Prostate gland (tissue), 2 donors: Measurements from ENCODE around the gene CPLX1. TPM values are rescaled to one million over a fixed set of nuclear protein-coding genes. Genes with fewer than 3 reads are reported as not detected.

Experiments used
- DNase-seq: peaks from one replicate; pipeline ENCODE4 v3.0.0-alpha.2; 2019; ENCODE audit warnings: low spot score
- H3K27ac ChIP-seq, 2 donors: fragments of 200-600 bp; sonication (generic); 2 replicates each; pipeline ENCODE4 v1.5.1; 2017 to 2019
- H3K27me3 ChIP-seq: fragments of 200-600 bp; sonication (generic); replicated peaks from 2 replicates; pipeline ENCODE4 v1.5.1; 2019; ENCODE audit not compliant: insufficient read depth
- H3K36me3 ChIP-seq, 2 donors: fragments of 200-600 bp; sonication (generic); 1 replicate in 1 of 2; 2 replicates in 1 of 2; pipeline versions ENCODE4 v1.5.1 to v1.8.1; 2017 to 2019
- H3K4me1 ChIP-seq: fragments of 200-600 bp; sonication (generic); replicated peaks from 2 replicates; pipeline ENCODE4 v1.5.1; 2019
- H3K4me3 ChIP-seq, 2 donors: fragments of 200-600 bp; sonication (generic); 2 replicates each; pipeline ENCODE4 v1.5.1; 2017 to 2019
- H3K9me3 ChIP-seq: fragments of 200-600 bp; sonication (generic); 2 replicates; pipeline ENCODE4 v1.5.1; 2017
- POLR2A ChIP-seq: fragments of 450-650 bp; IDR thresholded peaks from one replicate; pipeline ENCODE4 v1.6.1; 2016; ENCODE audit warnings: antibody characterized with exemption, mild to moderate bottlenecking
- POLR2AphosphoS5 ChIP-seq: sonication (generic); formaldehyde crosslinking; IDR thresholded peaks from one replicate; pipeline ENCODE4 v1.6.1; 2017; ENCODE audit warnings: antibody characterized with exemption
- WGBS: methylation state at CpG from one replicate; pipeline ENCODE4 v1.1.5; 2018; 5-methylcytosine and 5-hydroxymethylcytosine counted together
- intact Hi-C: fragments of 100-400 bp; cut with DNase I; formaldehyde crosslinking; loops from one replicate; pipeline ENCODE4 v1.14.2; 2022
- total RNA-seq, 2 donors: library from RNA; depleted of rRNA; stranded (reverse); fragments of >200 nt; gene quantifications; one replicate each; pipeline ENCODE4 v1.1.0, GENCODE V29; 2016
- TF ChIP-seq, protein P1 (sequence below), 4 experiments: fragments of 200-600 bp in 2 of 4; fragments of 450-650 bp in 2 of 4; sonication (generic) in 2 of 4; IDR thresholded peaks; 1 replicate in 3 of 4; 2 replicates in 1 of 4; pipeline ENCODE4 v1.5.1; 2016 to 2019; ENCODE audit warnings: antibody characterized with exemption in 4 of 4, mild to moderate bottlenecking in 2 of 4, moderate library complexity in 2 of 4

The CPLX1 gene
- total RNA-seq, 2 donors from 2014 or later: 2.5 to 4.4 TPM

DNA sequence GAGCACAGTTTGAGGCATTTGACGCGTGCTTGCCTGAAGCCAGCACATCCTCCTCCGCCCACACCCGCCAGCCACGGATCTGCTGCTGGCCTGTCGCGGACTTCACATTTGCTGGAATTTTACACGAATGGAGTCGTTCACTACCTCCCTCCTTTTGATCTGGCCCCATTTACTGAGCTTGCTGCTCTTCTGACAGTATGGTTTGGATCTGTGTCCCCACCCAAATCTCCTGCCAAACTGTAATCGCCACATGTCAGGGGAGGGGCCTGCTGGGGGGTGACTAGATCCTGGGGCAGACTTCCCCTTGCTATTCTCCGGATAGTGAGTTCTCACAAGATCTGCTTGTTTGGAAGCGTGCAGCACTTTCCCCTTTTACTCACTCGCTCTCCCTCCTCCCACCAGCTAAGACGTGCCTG, 19.9 kb upstream of the CPLX1 start:
- H3K9me3 ChIP-seq: no peaks in the 10 kb centered on the region
- H3K4me1 ChIP-seq: no peaks in the 10 kb centered on the region
- intact Hi-C loops: no loop called here
- WGBS: 50% methylated on average over 14 of the region's 14 CpGs
- TF ChIP-seq POLR2AphosphoS5 (no peak), POLR2A (no peak)
- TF ChIP-seq, protein P1, sequence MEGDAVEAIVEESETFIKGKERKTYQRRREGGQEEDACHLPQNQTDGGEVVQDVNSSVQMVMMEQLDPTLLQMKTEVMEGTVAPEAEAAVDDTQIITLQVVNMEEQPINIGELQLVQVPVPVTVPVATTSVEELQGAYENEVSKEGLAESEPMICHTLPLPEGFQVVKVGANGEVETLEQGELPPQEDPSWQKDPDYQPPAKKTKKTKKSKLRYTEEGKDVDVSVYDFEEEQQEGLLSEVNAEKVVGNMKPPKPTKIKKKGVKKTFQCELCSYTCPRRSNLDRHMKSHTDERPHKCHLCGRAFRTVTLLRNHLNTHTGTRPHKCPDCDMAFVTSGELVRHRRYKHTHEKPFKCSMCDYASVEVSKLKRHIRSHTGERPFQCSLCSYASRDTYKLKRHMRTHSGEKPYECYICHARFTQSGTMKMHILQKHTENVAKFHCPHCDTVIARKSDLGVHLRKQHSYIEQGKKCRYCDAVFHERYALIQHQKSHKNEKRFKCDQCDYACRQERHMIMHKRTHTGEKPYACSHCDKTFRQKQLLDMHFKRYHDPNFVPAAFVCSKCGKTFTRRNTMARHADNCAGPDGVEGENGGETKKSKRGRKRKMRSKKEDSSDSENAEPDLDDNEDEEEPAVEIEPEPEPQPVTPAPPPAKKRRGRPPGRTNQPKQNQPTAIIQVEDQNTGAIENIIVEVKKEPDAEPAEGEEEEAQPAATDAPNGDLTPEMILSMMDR (IDR thresholded peaks at IDR 0.05): no peak
- H3K36me3 ChIP-seq: peaks cover 0 to 5% of the 10 kb centered on the region in 2 donors
- no peaks in the 10 kb centered on the region for H3K27me3 ChIP-seq
- no peak overlapping the region for H3K4me3 ChIP-seq
- H3K27ac ChIP-seq: no peak overlapping the region
- no peak for DNase-seq

DNA sequence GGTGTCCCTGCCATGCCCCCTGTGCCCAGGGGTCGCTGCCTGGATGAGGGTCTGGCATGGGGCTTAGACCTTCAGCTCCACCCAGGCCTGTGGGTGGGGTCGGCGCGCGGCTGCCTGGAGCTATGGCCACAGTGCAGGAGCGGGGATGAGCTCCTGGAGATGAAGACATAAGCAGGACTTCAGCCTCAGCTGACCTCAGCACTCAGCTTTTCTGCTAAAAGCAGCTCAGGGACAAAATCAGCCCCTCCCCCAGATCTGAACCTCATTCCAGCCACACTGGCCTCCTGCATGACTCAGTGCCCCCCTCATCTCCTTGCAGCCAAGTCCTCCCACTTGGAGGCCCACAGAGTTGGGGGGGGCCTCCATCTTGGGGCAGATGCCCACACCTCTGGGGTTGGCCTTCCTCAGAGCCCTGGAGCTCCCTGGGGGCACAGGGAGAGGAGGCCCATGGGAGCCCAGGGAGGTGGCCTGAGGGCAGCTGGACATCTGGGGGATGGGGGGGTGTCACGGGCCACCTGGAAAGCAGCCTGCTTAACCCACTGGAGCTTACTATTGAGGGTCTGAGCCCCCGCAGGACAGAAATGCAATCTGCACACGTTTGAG, 19.4 kb upstream of the CPLX1 start:
- no peak overlapping the region for H3K27ac ChIP-seq
- intact Hi-C loops: no loop called here
- DNase-seq: no peak
- no peaks in the 10 kb centered on the region for H3K9me3 ChIP-seq
- H3K36me3 ChIP-seq: peaks cover 0 to 5% of the 10 kb centered on the region in 2 donors
- H3K27me3 ChIP-seq: no peaks in the 10 kb centered on the region
- no peak overlapping the region for H3K4me3 ChIP-seq
- TF ChIP-seq, protein P1 (IDR thresholded peaks at IDR 0.05): no peak
- TF ChIP-seq POLR2A (no peak), POLR2AphosphoS5 (no peak)
- 70% methylated on average over 9 of the region's 9 CpGs for WGBS
- no peaks in the 10 kb centered on the region for H3K4me1 ChIP-seq

DNA sequence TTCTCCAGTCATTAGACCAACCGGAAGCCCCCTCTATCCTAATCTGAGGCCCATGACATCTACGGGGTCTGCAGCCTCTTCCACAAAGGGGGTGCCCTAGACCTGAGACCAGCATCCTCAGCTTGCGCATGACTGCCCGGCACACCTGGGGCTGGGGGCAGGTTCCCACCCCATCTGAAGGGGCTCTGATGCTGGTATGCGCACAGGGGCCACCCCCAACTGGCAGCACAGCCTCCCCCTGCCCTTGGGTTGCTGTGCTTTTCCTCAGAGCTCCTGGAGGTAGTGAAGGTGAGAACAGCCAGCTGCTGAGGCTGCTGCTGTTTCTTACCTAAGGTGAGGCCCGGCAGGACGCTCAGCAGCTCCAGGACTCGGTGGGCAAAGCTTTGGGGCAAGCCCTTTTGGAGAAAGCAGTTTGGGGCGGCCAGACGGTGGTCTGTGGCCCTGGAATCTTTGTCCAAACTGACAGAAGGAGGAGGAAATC, 18.9 kb upstream of the CPLX1 start:
- Histone ChIP-seq H3K36me3 (peaks cover 0 to 5% of the 10 kb centered on the region in 2 donors), H3K27me3 (no peaks in the 10 kb centered on the region), H3K27ac (no peak overlapping the region), H3K9me3 (no peaks in the 10 kb centered on the region), H3K4me3 (no peak overlapping the region), H3K4me1 (no peaks in the 10 kb centered on the region)
- TF ChIP-seq POLR2A (no peak), POLR2AphosphoS5 (no peak)
- DNase-seq: no peak
- WGBS: 92% methylated on average over 9 of the region's 10 CpGs
- intact Hi-C loops: no loop called here

DNA sequence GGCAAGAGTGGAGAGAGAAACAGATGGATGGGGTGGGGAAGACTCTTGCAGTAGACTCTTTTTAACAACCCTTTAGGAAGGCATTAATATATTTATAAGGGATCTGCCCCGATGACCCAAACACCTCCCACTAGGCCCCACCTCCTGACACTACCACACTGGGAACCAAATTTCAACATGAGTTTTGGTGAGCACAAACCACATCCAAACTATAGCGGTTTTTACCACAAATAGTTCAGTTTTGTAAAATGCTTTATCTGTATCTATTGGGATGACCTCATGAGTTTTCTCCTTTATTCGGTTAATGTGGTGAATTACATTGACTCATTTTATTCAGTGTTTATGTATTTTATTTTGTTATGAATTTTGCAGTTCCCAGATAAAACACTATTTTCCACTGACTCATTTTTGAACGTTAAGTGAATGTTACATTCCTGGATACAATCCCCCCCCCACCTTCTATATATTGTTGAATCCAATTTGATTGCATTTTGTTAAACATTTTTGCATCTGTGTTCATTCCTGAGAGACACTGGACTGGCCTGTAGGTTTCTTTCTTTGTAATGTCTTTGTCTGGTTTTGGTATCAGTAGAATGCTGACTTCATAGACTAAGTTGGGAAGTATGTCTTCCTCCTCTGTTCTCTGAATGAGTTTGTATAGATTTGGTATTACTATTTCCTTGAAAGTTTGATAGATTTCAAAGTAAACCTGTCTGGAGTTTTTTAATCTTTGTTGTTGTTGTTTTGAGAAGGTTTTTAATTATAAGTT, 13.9 kb upstream of the CPLX1 start:
- 86% methylated on average over 4 of the region's 4 CpGs for WGBS
- Histone ChIP-seq H3K27ac (no peak overlapping the region), H3K4me1 (no peaks in the 10 kb centered on the region), H3K9me3 (no peaks in the 10 kb centered on the region), H3K4me3 (no peak overlapping the region), H3K27me3 (no peaks in the 10 kb centered on the region), H3K36me3 (no peaks in the 10 kb centered on the region)
- intact Hi-C loops: no loop called here
- DNase-seq: no peak
- no peak for TF ChIP-seq POLR2AphosphoS5
- TF ChIP-seq POLR2A: no peak
- TF ChIP-seq, protein P1 (IDR thresholded peaks at IDR 0.05): no peak

DNA sequence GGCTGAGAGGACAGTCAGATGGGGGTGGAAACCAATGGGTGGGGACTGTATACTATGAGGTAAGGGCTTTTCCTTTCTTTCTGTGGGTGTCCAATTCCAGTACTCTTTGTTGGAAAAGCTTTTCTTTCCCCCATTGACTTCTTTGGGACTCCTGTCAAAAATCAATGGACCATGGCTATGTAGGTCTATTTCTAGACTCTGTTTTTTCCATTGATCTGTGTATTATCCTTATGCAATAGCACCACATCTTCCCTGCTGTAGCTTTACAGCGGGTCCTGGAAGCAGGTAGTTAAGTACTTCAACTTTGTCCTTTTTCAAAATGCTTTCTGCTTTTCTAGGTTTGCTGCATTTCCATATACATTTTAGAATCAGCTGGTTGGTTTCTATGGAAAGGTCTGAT, 11.8 kb upstream of the CPLX1 start:
- Histone ChIP-seq H3K27me3 (no peaks in the 10 kb centered on the region), H3K9me3 (no peaks in the 10 kb centered on the region), H3K36me3 (no peaks in the 10 kb centered on the region), H3K27ac (no peak overlapping the region), H3K4me3 (no peak overlapping the region), H3K4me1 (no peaks in the 10 kb centered on the region)
- no peak for DNase-seq
- intact Hi-C loops: no loop called here
- WGBS: 88% methylated on average over 1 of the region's 1 CpG
- TF ChIP-seq POLR2AphosphoS5: no peak
- TF ChIP-seq, protein P1 (IDR thresholded peaks at IDR 0.05): no peak
- no peak for TF ChIP-seq POLR2A
